Vagina (tissue), 2 donors: ENCODE results near the gene FCN1.

ENCODE experiments used
- CTCF ChIP-seq, 3 experiments: fragments of 450-650 bp in 2 of 3; fragments of 200-600 bp in 1 of 3; sonication (generic) in 1 of 3; IDR thresholded peaks; one replicate each; pipeline ENCODE4 v1.5.1; 2017 to 2019; ENCODE audit warnings: antibody characterized with exemption in 3 of 3, mild to moderate bottlenecking in 2 of 3, moderate library complexity in 2 of 3
- POLR2AphosphoS5 ChIP-seq, 2 donors: sonication (generic); formaldehyde crosslinking; IDR thresholded peaks; one replicate each; pipeline ENCODE4 v1.9.0; 2017; ENCODE audit warnings: antibody characterized with exemption in 2 of 2, mild to moderate bottlenecking in 2 of 2, low read depth in 1 of 2; ENCODE audit not compliant: insufficient read depth in 1 of 2

- no peak for TF ChIP-seq POLR2AphosphoS5 (IDR thresholded peaks at IDR 0.05; ENCODE audit: insufficient read depth in 1 of 2, low read depth in 1 of 2)
- TF ChIP-seq CTCF (IDR thresholded peaks at IDR 0.05), result no peak
Measured at GRCh38 chr9:134913041-134913712, 4.5 kb downstream of the FCN1 start.
